HUES6 (cell line): ENCODE measurements around the gene OARD1.
"Not testable (repeated sequence)": the region's sequence is repeated elsewhere in the genome, so short reads cannot be mapped to it uniquely, and the experiment has no call there.

Experiments
- H3K27ac ChIP-seq: 2 replicates; pipeline ENCODE4 v1.7.0; 2013; ENCODE audit warnings: low read depth, mild to moderate bottlenecking, low read length, inconsistent platforms
- H3K27me3 ChIP-seq: 2 replicates; pipeline ENCODE4 v1.6.1; 2013; ENCODE audit warnings: low read length; ENCODE audit not compliant: control insufficient read depth, insufficient read depth
- H3K36me3 ChIP-seq: 2 replicates; pipeline ENCODE4 v1.6.1; 2013; ENCODE audit warnings: low read length; ENCODE audit not compliant: control insufficient read depth, insufficient read depth
- H3K4me1 ChIP-seq: 2 replicates; pipeline ENCODE4 v1.6.1; 2013; ENCODE audit warnings: low read length; ENCODE audit not compliant: control insufficient read depth, insufficient read depth
- H3K4me3 ChIP-seq: 2 replicates; pipeline ENCODE4 v1.5.1; 2013; ENCODE audit warnings: low read depth, low read length
- H3K9ac ChIP-seq: one replicate; pipeline ENCODE4 v1.6.1; 2013; ENCODE audit warnings: mild to moderate bottlenecking, low read length
- H3K9me3 ChIP-seq: 2 replicates; pipeline ENCODE4 v1.6.1; 2013; ENCODE audit warnings: low read depth, low read length; ENCODE audit not compliant: control insufficient read depth, insufficient read depth

Gene OARD1

GRCh38 chr6:41023114-41023513 is 49.0 kb downstream of the OARD1 start:
- no peaks in the 10 kb centered on the region for H3K9me3 ChIP-seq
- peaks cover 17% of the 10 kb centered on the region; the same call in 1 of the 2 replicates for H3K4me1 ChIP-seq
- H3K4me3 ChIP-seq = no peak overlapping the region
- H3K9ac ChIP-seq = no peak overlapping the region
- H3K27me3 ChIP-seq = no peaks in the 10 kb centered on the region
- H3K27ac ChIP-seq = no peak overlapping the region
- no peaks in the 10 kb centered on the region for H3K36me3 ChIP-seq

DNA sequence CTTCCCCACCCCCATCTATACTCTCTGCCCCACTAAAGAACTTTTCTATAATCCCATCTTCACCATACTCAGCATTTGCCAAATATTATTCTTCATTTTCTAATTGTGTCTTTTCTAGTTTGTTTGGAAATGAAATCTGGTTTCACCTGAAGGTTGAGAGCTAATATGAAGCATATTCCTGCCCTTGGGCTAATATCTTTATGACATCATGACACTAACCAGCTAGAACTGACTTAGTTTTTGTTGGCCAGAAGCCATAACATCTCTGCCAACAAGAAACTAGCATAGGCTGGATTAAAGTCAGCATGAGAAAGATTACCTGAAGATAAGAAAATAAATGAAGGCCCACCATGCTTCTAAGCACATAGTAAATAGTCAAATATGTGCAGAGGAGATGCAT is 49.9 kb downstream of the OARD1 start:
- H3K27me3 ChIP-seq = no peaks in the 10 kb centered on the region
- no peaks in the 10 kb centered on the region for H3K36me3 ChIP-seq
- H3K4me1 ChIP-seq = peaks cover 16% of the 10 kb centered on the region; the same call in 1 of the 2 replicates
- H3K9ac ChIP-seq = no peak overlapping the region
- H3K27ac ChIP-seq = no peak overlapping the region
- H3K4me3 ChIP-seq = no peak overlapping the region
- H3K9me3 ChIP-seq = no peaks in the 10 kb centered on the region

- H3K27ac ChIP-seq = no peak overlapping the region
Observed at GRCh38 chr6:41021832-41022231, 50.3 kb downstream of the OARD1 start.

GRCh38 chr6:41017663-41018062 is 54.5 kb downstream of the OARD1 start:
- Histone ChIP-seq H3K36me3 (no peaks in the 10 kb centered on the region), H3K9ac (no peak overlapping the region), H3K4me3 (no peak overlapping the region), H3K27ac (no peak overlapping the region), H3K27me3 (no peaks in the 10 kb centered on the region), H3K9me3 (no peaks in the 10 kb centered on the region), H3K4me1 (no peaks in the 10 kb centered on the region)

More at GRCh38 chr6:41021832-41022231, 50.3 kb downstream of the OARD1 start:
- Histone ChIP-seq H3K27me3 (no peaks in the 10 kb centered on the region), H3K9me3 (no peaks in the 10 kb centered on the region), H3K36me3 (no peaks in the 10 kb centered on the region), H3K4me1 (peaks cover 11% of the 10 kb centered on the region; the same call in 1 of the 2 replicates), H3K4me3 (no peak overlapping the region), H3K9ac (no peak overlapping the region)

GRCh38 chr6:41015860-41016259 is 56.3 kb downstream of the OARD1 start:
- H3K27ac ChIP-seq, H3K4me3 ChIP-seq, H3K9ac ChIP-seq, H3K9me3 ChIP-seq, H3K4me1 ChIP-seq, H3K36me3 ChIP-seq, H3K27me3 ChIP-seq: not testable (repeated sequence)

- no peaks in the 10 kb centered on the region for H3K36me3 ChIP-seq
- H3K4me1 ChIP-seq = no peaks in the 10 kb centered on the region
- H3K27me3 ChIP-seq = no peaks in the 10 kb centered on the region
- no peaks in the 10 kb centered on the region for H3K9me3 ChIP-seq
- no peak overlapping the region for H3K9ac ChIP-seq
- no peak overlapping the region for H3K27ac ChIP-seq
- H3K4me3 ChIP-seq = no peak overlapping the region
Observed at GRCh38 chr6:41014780-41015179, 57.4 kb downstream of the OARD1 start.
